Natural killer cell (primary cell): ENCODE data around the gene GNPTG. TPM values are rescaled to one million over a fixed set of nuclear protein-coding genes. Genes with fewer than 3 reads are reported as not detected.
A peak's percentile ranks its signal among the peaks of the same experiment; 100 is the strongest.

Experiments
- ATAC-seq, 3 donors: fragments of 150-1000 bp in 2 of 3; fragments of 200-7000 bp in 1 of 3; cut with Tn5 transposase; 1 replicate in 1 of 3; 2 replicates in 2 of 3; pipeline ENCODE4 v1.10.0; 2021; ENCODE audit warnings: mild to moderate bottlenecking in 2 of 3, moderate library complexity in 2 of 3
- DNase-seq, 2 donors: peaks; one replicate each; pipeline versions ENCODE4 v3.0.0 to v3.0.0-alpha.2; 2013 to 2021; ENCODE audit warnings: mixed read lengths in 1 of 2
- H3K27ac ChIP-seq: one replicate; pipeline ENCODE4 v1.5.1; 2013; ENCODE audit warnings: mild to moderate bottlenecking, low read length
- H3K27me3 ChIP-seq: one replicate; pipeline ENCODE4 v1.6.1; 2013; ENCODE audit warnings: low read length; ENCODE audit not compliant: control insufficient read depth, insufficient read depth
- H3K36me3 ChIP-seq: one replicate; pipeline ENCODE4 v1.6.1; 2013; ENCODE audit warnings: low read length; ENCODE audit not compliant: control insufficient read depth, insufficient read depth
- H3K4me1 ChIP-seq: one replicate; pipeline ENCODE4 v1.6.1; 2013; ENCODE audit warnings: low read length; ENCODE audit not compliant: control insufficient read depth, insufficient read depth
- H3K4me3 ChIP-seq: one replicate; pipeline ENCODE4 v1.5.1; 2013; ENCODE audit warnings: low read length
- H3K9me3 ChIP-seq: one replicate; pipeline ENCODE4 v1.6.1; 2013; ENCODE audit warnings: low read length; ENCODE audit not compliant: control insufficient read depth, insufficient read depth
- H3K27ac Mint-ChIP-seq, 2 donors: one replicate each; pipeline ENCODE4 v1.8.0; 2022; ENCODE audit warnings: mild to moderate bottlenecking in 2 of 2, mixed read lengths in 2 of 2, moderate library complexity in 1 of 2
- H3K27me3 Mint-ChIP-seq, 2 donors: one replicate each; pipeline ENCODE4 v1.8.0; 2022; ENCODE audit warnings: low read depth in 2 of 2, mixed read lengths in 2 of 2
- H3K36me3 Mint-ChIP-seq: one replicate; pipeline ENCODE4 v1.8.0; 2022; ENCODE audit warnings: mixed read lengths
- H3K4me1 Mint-ChIP-seq, 2 donors: one replicate each; pipeline ENCODE4 v1.8.0; 2022; ENCODE audit warnings: mixed read lengths in 2 of 2
- H3K4me3 Mint-ChIP-seq: one replicate; pipeline ENCODE4 v1.8.0; 2022; ENCODE audit warnings: mild to moderate bottlenecking, moderate library complexity, mixed read lengths
- H3K9me3 Mint-ChIP-seq, 2 donors: one replicate each; pipeline ENCODE4 v1.8.0; 2022; ENCODE audit warnings: mixed read lengths in 2 of 2
- CTCF ChIP-seq: fragments of 200-600 bp; IDR thresholded peaks from one replicate; pipeline ENCODE4 v1.8.0; 2022; ENCODE audit warnings: antibody characterized with exemption
- WGBS: methylation state at CpG from one replicate; pipeline ENCODE4 v1.1.7; 2013; ENCODE audit warnings: missing lambda C conversion rate; ENCODE audit not compliant: insufficient coverage; 5-methylcytosine and 5-hydroxymethylcytosine counted together
- intact Hi-C: fragments of 100-400 bp; cut with micrococcal nuclease; formaldehyde crosslinking; loops from one replicate; pipeline ENCODE4 v1.14.2; 2022
- total RNA-seq, 4 donors: library from RNA; stranded (reverse); fragments of 120-200 nt in 1 of 4; gene quantifications; one replicate each; pipeline versions ENCODE4 v1.2.3 to v1.2.4, GENCODE V29; 2013 to 2022

Gene GNPTG
- total RNA-seq, 3 donors from 2014 or later (not counting 1 experiment from before 2014, with no cell fraction given): 58.7 to 65.9 (median 62.0) TPM

GRCh38 chr16:1363501-1364041 lies 11.8 kb downstream of the GNPTG start:
- peak; percentile 74 for TF ChIP-seq CTCF
- H3K4me1 Mint-ChIP-seq: no peaks in the 10 kb centered on the region
- WGBS: 50% methylated on average over 18 of the region's 18 CpGs
- H3K9me3 ChIP-seq: no peaks in the 10 kb centered on the region
- no peak overlapping the region for H3K4me3 ChIP-seq
- intact Hi-C loops: no loop called here
- no peak overlapping the region for H3K4me3 Mint-ChIP-seq
- DNase-seq (peak; percentile 65 to 79), ATAC-seq (peak; percentile 86 to 97 (median 88))
- H3K36me3 ChIP-seq: peaks cover 55% of the 10 kb centered on the region
- H3K27ac Mint-ChIP-seq: peak overlapping the region in 1 of 2 donors; percentile 33
- no peaks in the 10 kb centered on the region for H3K27me3 Mint-ChIP-seq
- H3K36me3 Mint-ChIP-seq: no peaks in the 10 kb centered on the region
- H3K9me3 Mint-ChIP-seq: no peaks in the 10 kb centered on the region
- H3K27ac ChIP-seq: no peak overlapping the region
- no peaks in the 10 kb centered on the region for H3K4me1 ChIP-seq
- H3K27me3 ChIP-seq: no peaks in the 10 kb centered on the region

DNA sequence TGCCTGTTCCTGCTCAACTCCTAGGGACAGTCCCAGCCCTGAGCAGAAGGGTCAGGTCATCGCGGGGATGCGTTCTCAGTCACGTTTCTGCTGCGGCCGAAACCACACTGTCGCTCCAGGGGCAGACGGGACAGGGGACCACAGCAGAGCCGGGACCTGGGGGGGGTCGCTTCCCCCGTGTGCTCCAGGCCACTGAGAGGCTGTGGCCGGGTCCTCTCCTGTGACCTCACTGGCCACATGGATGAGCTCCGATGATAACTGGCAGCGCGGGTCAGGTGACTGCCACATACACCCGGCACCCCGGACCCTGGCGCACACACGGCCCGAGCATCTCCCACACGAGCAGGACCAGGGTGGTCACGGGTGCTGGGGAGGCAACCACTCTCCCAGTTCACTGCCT lies 12.8 kb downstream of the GNPTG start:
- no peaks in the 10 kb centered on the region for H3K27me3 Mint-ChIP-seq
- intact Hi-C loops: no loop called here
- H3K4me3 Mint-ChIP-seq: no peak overlapping the region
- Histone ChIP-seq H3K4me3 (no peak overlapping the region), H3K4me1 (no peaks in the 10 kb centered on the region), H3K9me3 (no peaks in the 10 kb centered on the region), H3K27ac (no peak overlapping the region), H3K27me3 (no peaks in the 10 kb centered on the region), H3K36me3 (peaks cover 55% of the 10 kb centered on the region)
- no peak for DNase-seq
- ATAC-seq: no peak
- H3K9me3 Mint-ChIP-seq: no peaks in the 10 kb centered on the region
- H3K36me3 Mint-ChIP-seq: no peaks in the 10 kb centered on the region
- no peak overlapping the region for H3K27ac Mint-ChIP-seq
- no peaks in the 10 kb centered on the region for H3K4me1 Mint-ChIP-seq
- TF ChIP-seq CTCF: no peak
- 89% methylated on average over 22 of the region's 22 CpGs for WGBS

DNA sequence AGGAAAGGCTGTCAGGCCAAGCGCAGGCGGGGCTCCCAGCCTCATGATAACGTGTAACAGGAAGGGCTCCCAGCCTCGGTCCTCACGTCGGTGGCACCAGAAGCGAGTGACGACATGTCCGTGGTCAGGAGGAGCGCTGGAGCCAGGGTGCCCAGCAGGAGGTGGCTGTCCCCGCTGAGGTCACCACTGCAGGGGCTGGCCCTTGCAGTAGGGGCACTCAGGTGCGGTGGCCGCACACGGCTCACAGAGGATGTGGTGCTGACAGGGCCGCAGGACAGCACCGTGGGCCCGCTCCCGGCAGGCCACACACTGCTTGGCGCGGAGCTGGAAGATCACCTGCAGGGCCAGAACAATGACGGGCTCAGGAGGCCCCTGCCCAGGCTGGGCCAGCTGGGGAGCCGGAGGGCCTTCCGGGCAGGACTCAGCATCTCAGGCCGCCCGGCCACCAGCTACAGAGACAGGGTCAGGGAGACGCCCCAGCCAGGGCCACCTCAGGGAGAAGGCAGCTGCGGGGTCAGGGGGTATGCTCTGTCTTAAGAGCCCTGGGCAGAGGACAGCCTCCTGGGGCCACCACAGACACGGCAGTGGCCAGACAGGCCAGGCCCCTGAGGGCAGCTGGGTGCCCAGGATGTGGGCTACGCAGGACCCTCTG lies 14.5 kb downstream of the GNPTG start:
- peaks cover 57% of the 10 kb centered on the region for H3K36me3 ChIP-seq

More for the DNA sequence above, 14.5 kb downstream of the GNPTG start:
- Histone ChIP-seq H3K4me1 (no peaks in the 10 kb centered on the region), H3K4me3 (no peak overlapping the region), H3K27ac (no peak overlapping the region), H3K9me3 (no peaks in the 10 kb centered on the region), H3K27me3 (no peaks in the 10 kb centered on the region)
- Mint-ChIP-seq H3K27me3 (no peaks in the 10 kb centered on the region), H3K4me1 (no peaks in the 10 kb centered on the region), H3K27ac (no peak overlapping the region), H3K36me3 (no peaks in the 10 kb centered on the region), H3K4me3 (no peak overlapping the region), H3K9me3 (no peaks in the 10 kb centered on the region)
- 91% methylated on average over 29 of the region's 29 CpGs for WGBS
- no peak for DNase-seq
- ATAC-seq: no peak
- intact Hi-C loops: no loop called here
- TF ChIP-seq CTCF: no peak
